B cell (primary cell): ENCODE measurements around the gene ZNF804B. TPM values are rescaled to one million over a fixed set of nuclear protein-coding genes. Genes with fewer than 3 reads are reported as not detected.

Source experiments
- ATAC-seq: fragments of 200-7000 bp; cut with Tn5 transposase; one replicate; pipeline ENCODE4 v1.10.0; 2021; ENCODE audit warnings: low read depth, mild to moderate bottlenecking, moderate number of reproducible peaks, moderate library complexity
- CTCF ChIA-PET: fragments of 350-600 bp; sonication (Branson Sonifier 250); formaldehyde crosslinking; loops from one replicate; lab custom pipeline; 2021; ENCODE audit warnings: antibody characterized with exemption, inconsistent platforms; lab: Charles Lee
- POLR2A ChIA-PET: fragments of 350-600 bp; sonication (Branson Sonifier 250); formaldehyde crosslinking; loops from one replicate; lab custom pipeline; 2021; ENCODE audit warnings: antibody characterized with exemption; lab: Charles Lee
- DNase-seq: peaks from one replicate; pipeline ENCODE4 v3.0.0; 2013
- H2AFZ ChIP-seq: 2 replicates; pipeline ENCODE4 v1.6.1; 2012; ENCODE audit warnings: mild to moderate bottlenecking, low read depth, low read length; ENCODE audit not compliant: insufficient read depth, poor library complexity, severe bottlenecking
- H3K27ac ChIP-seq, 2 donors: 1 replicate in 1 of 2; 2 replicates in 1 of 2; pipeline ENCODE4 v1.5.1; 2012 to 2013; ENCODE audit warnings: low read length in 2 of 2, mild to moderate bottlenecking in 2 of 2, moderate library complexity in 1 of 2
- H3K27me3 ChIP-seq, 4 experiments: fragments of 200-600 bp in 1 of 4; sonication (generic) in 1 of 4; replicated peaks in 1 of 4; 1 replicate in 2 of 4; 2 replicates in 2 of 4; pipeline versions ENCODE4 v1.6.1 to v1.7.0; 2013 to 2016; ENCODE audit warnings: low read length in 3 of 4, mild to moderate bottlenecking in 2 of 4, mixed read lengths in 1 of 4, moderate library complexity in 1 of 4; ENCODE audit not compliant: insufficient read depth in 4 of 4, control insufficient read depth in 3 of 4; ENCODE audit errors: control extremely low read depth in 1 of 4
- H3K36me3 ChIP-seq, 2 experiments: replicated peaks in 1 of 2; 1 replicate in 1 of 2; 2 replicates in 1 of 2; pipeline versions ENCODE4 v1.6.1 to v1.7.1; 2013; ENCODE audit warnings: low read length in 1 of 2; ENCODE audit not compliant: insufficient read depth in 2 of 2, control insufficient read depth in 1 of 2; ENCODE audit errors: control extremely low read depth in 1 of 2, extremely low read depth in 1 of 2
- H3K4me1 ChIP-seq, 2 donors: fragments of 200-600 bp in 1 of 2; sonication (generic) in 1 of 2; 1 replicate in 1 of 2; 2 replicates in 1 of 2; pipeline versions ENCODE4 v1.5.1 to v1.6.1; 2013 to 2017; ENCODE audit warnings: low read length in 2 of 2; ENCODE audit not compliant: control insufficient read depth in 2 of 2, insufficient read depth in 2 of 2
- H3K4me2 ChIP-seq: replicated peaks from 2 replicates; pipeline ENCODE3; 2012; ENCODE audit warnings: mild to moderate bottlenecking, low read depth, low read length; ENCODE audit not compliant: poor library complexity, severe bottlenecking
- H3K4me3 ChIP-seq, 5 experiments: fragments of 200-600 bp in 1 of 5; sonication (generic) in 1 of 5; 1 replicate in 3 of 5; 2 replicates in 2 of 5; pipeline versions ENCODE4 v1.5.1 to v1.7.0; 2011 to 2016; ENCODE audit warnings: low read length in 4 of 5, mild to moderate bottlenecking in 4 of 5, low read depth in 2 of 5, control low read depth in 1 of 5, moderate library complexity in 1 of 5; ENCODE audit not compliant: insufficient read depth in 1 of 5; ENCODE audit errors: control extremely low read depth in 1 of 5, extremely low read depth in 1 of 5
- H3K79me2 ChIP-seq: fragments of 200-600 bp; sonication (generic); one replicate; pipeline ENCODE4 v1.6.0; 2016; ENCODE audit warnings: low read length; ENCODE audit not compliant: control insufficient read depth, insufficient read depth
- H3K9ac ChIP-seq: fragments of 200-600 bp; sonication (generic); 2 replicates; pipeline ENCODE4 v1.6.1; 2017; ENCODE audit warnings: mild to moderate bottlenecking, low read length, moderate library complexity
- H3K9me3 ChIP-seq, 3 donors: one replicate each; pipeline versions ENCODE4 v1.6.1 to v1.7.1; 2013; ENCODE audit warnings: low read length in 2 of 3; ENCODE audit not compliant: control insufficient read depth in 2 of 3, insufficient read depth in 1 of 3; ENCODE audit errors: control extremely low read depth in 1 of 3
- H4K20me1 ChIP-seq: 2 replicates; pipeline ENCODE4 v1.6.0; 2012; ENCODE audit warnings: mild to moderate bottlenecking, low read length; ENCODE audit not compliant: insufficient read depth, control insufficient read depth, poor library complexity, severe bottlenecking
- H3K27ac Mint-ChIP-seq: one replicate; pipeline ENCODE4 v1.8.0; 2021; ENCODE audit warnings: mixed read lengths
- H3K27me3 Mint-ChIP-seq: one replicate; pipeline ENCODE4 v1.8.0; 2021; ENCODE audit warnings: mixed read lengths
- H3K4me1 Mint-ChIP-seq: one replicate; pipeline ENCODE4 v1.8.0; 2021; ENCODE audit warnings: mixed read lengths
- H3K4me3 Mint-ChIP-seq: one replicate; pipeline ENCODE4 v1.8.0; 2021; ENCODE audit warnings: mixed read lengths
- H3K9me3 Mint-ChIP-seq: one replicate; pipeline ENCODE4 v1.8.0; 2022; ENCODE audit warnings: mixed read lengths; ENCODE audit not compliant: insufficient read depth
- EZH2 ChIP-seq: IDR thresholded peaks from 2 replicates; pipeline ENCODE4 v1.6.1; 2012; ENCODE audit warnings: borderline replicate concordance, low read depth, mild to moderate bottlenecking, moderate library complexity, low read length; ENCODE audit not compliant: insufficient read depth, poor library complexity, severe bottlenecking
- WGBS: methylation state at CpG from one replicate; pipeline ENCODE4 v1.1.5; 2013; ENCODE audit warnings: missing lambda C conversion rate; ENCODE audit not compliant: insufficient coverage; 5-methylcytosine and 5-hydroxymethylcytosine counted together
- intact Hi-C: fragments of 100-400 bp; cut with micrococcal nuclease; formaldehyde crosslinking; loops from one replicate; pipeline ENCODE4 v1.10.0; 2022
- polyA plus RNA-seq: library from polyadenylated mRNA; depleted of rRNA; stranded (reverse); fragments of >200 nt; gene quantifications from 2 replicates; pipeline ENCODE4 v1.2.3, GENCODE V29; 2012
- total RNA-seq, 2 donors: library from RNA; stranded (reverse); fragments of 120-200 nt in 1 of 2; gene quantifications; 1 replicate in 1 of 2; 2 replicates in 1 of 2; pipeline versions ENCODE4 v1.2.3 to v1.2.4, GENCODE V29; 2013 to 2022
- TF ChIP-seq, protein P1 (sequence below): fragments of 200-600 bp; IDR thresholded peaks from one replicate; pipeline ENCODE4 v1.8.0; 2022; ENCODE audit warnings: antibody characterized with exemption, mild to moderate bottlenecking

Gene ZNF804B
- total and polyA plus RNA-seq, 2 donors (not counting 1 experiment from before 2014, with no cell fraction given) = not detected

DNA sequence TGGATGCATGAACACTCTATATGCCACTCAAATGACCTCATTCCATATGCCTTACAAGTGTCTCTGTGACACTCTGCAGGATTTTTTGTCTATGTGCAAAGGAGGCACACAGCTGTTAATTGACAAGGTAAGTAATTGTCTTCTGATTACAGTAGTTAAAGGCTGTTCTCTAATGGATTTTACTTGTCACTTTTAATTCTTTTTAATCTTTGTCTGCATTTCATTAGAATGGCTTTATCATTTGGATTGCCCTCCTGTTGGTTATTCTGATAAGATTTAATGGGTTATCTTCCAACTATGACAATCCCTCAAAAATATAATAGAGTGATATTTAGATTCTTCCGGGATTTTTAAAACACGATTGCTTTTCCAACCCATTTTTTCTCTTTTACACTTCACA, 326.1 kb downstream of the ZNF804B start:
- Mint-ChIP-seq H3K4me1 (no peaks in the 10 kb centered on the region), H3K27me3 (no peaks in the 10 kb centered on the region), H3K9me3 (no peaks in the 10 kb centered on the region), H3K4me3 (no peak overlapping the region), H3K27ac (no peak overlapping the region)
- WGBS = no CpG with 5 or more reads among the region's 2 CpGs
- ChIA-PET CTCF (no interaction called here), POLR2A (no interaction called here)
- no peaks in the 10 kb centered on the region for H3K36me3 ChIP-seq
- H3K27me3 ChIP-seq = no peaks in the 10 kb centered on the region
- ATAC-seq = no peak
- DNase-seq = no peak
- no peaks in the 10 kb centered on the region for H4K20me1 ChIP-seq
- H3K79me2 ChIP-seq = no peaks in the 10 kb centered on the region
- intact Hi-C loops = no loop called here
- H3K4me3 ChIP-seq = no peak overlapping the region
- H3K9me3 ChIP-seq = no peaks in the 10 kb centered on the region
- H3K27ac ChIP-seq = no peak overlapping the region
- no peak overlapping the region for H2AFZ ChIP-seq
- TF ChIP-seq, protein P1, sequence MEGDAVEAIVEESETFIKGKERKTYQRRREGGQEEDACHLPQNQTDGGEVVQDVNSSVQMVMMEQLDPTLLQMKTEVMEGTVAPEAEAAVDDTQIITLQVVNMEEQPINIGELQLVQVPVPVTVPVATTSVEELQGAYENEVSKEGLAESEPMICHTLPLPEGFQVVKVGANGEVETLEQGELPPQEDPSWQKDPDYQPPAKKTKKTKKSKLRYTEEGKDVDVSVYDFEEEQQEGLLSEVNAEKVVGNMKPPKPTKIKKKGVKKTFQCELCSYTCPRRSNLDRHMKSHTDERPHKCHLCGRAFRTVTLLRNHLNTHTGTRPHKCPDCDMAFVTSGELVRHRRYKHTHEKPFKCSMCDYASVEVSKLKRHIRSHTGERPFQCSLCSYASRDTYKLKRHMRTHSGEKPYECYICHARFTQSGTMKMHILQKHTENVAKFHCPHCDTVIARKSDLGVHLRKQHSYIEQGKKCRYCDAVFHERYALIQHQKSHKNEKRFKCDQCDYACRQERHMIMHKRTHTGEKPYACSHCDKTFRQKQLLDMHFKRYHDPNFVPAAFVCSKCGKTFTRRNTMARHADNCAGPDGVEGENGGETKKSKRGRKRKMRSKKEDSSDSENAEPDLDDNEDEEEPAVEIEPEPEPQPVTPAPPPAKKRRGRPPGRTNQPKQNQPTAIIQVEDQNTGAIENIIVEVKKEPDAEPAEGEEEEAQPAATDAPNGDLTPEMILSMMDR = no peak
- TF ChIP-seq EZH2 = no peak
- H3K4me2 ChIP-seq = no peak overlapping the region
- H3K9ac ChIP-seq = no peak overlapping the region
- H3K4me1 ChIP-seq = no peaks in the 10 kb centered on the region

GRCh38 chr7:89091550-89091949, 332.1 kb downstream of the ZNF804B start:
- Mint-ChIP-seq H3K4me1 (no peaks in the 10 kb centered on the region), H3K4me3 (no peak overlapping the region), H3K27me3 (no peaks in the 10 kb centered on the region), H3K9me3 (no peaks in the 10 kb centered on the region), H3K27ac (no peak overlapping the region)
- no peak overlapping the region for H3K27ac ChIP-seq
- ATAC-seq (no peak), DNase-seq (no peak)
- H3K36me3 ChIP-seq = no peaks in the 10 kb centered on the region
- H3K79me2 ChIP-seq = no peaks in the 10 kb centered on the region
- no peak for TF ChIP-seq EZH2
- TF ChIP-seq, protein P1 = no peak
- WGBS = no CpG with 5 or more reads among the region's 1 CpG
- no peak overlapping the region for H3K4me2 ChIP-seq
- H4K20me1 ChIP-seq = no peaks in the 10 kb centered on the region
- no peak overlapping the region for H2AFZ ChIP-seq
- no peak overlapping the region for H3K9ac ChIP-seq
- CTCF ChIA-PET = no interaction called here
- no peaks in the 10 kb centered on the region for H3K4me1 ChIP-seq
- no peak overlapping the region for H3K4me3 ChIP-seq
- POLR2A ChIA-PET = no interaction called here
- intact Hi-C loops = no loop called here
- peaks cover 0 to 4% (median 2%) of the 10 kb centered on the region in 3 donors for H3K9me3 ChIP-seq
- no peaks in the 10 kb centered on the region for H3K27me3 ChIP-seq
